8988T (cell line): ENCODE results near the gene TMEM8B.

ENCODE experiments used
- DNase-seq: peaks from one replicate; pipeline ENCODE4 v3.0.0; 2011

TMEM8B gene

DNA sequence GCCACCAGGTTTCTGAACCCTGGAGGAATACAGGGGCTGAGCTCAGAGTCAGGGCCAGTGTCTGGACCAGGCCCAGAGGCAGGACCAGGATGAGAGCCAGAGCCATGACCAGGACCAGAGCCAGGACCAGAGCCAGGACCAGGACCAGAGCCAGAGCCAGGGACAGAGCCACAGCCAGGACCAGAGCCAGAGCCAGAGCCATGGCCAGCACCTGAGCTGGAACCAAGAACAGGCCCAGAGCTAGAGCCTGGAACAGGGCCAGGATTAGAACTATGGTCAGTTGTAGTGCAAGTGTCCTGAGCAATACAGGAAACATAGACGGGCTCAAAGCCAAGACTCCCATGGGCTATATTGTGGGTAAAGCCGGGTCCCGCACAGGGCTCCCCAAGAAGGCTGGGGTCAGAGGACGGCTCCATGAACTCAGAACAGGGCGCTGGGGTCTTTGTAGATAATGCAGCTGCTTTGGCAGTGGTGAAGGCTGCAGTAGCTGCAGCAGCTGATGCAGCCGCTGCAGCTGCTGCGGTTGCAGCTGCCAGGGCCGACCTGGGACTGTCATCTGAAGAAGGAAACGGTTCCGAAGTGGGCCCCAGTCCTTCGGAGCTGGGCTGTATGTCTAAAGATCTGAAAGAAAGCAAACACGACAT lies 17.5 kb upstream of the TMEM8B start:
- no peak for DNase-seq

DNA sequence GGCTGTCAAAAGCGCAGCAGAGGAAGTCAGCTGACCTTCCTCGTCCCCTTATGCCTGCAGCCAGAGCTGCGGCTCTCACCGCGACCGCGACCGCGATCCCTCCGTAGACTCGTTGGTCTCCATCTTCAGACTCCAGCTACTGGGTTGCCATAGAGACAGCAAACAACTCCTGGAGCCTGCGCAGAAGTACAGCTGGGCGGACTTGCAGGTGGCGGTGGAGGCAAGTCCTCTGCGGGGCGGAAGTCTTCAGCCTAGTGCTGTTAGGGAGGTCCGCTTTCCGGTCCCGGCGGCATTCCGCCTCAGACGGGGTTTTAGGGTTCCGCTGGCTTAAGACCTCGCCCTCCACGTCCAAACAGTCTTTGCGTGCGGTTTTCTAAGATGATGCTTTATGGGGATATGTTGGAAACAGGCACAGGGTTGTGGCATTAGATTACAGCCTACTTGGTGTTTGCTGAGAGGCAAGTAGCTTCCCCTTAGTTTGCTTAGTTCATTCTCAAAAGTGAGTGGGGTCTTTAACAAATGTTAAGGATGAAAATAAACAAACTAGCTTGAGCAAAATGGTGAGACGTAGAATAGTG lies 16.9 kb upstream of the TMEM8B start, which contains the start of gene SPAG8:
Gene SPAG8, minus strand, starts transcription at position 238 of the 578 bp plus-strand sequence. Its CDS starts 115 bp downstream, at position 123.
- DNase-seq, result peak; percentile 94

DNA sequence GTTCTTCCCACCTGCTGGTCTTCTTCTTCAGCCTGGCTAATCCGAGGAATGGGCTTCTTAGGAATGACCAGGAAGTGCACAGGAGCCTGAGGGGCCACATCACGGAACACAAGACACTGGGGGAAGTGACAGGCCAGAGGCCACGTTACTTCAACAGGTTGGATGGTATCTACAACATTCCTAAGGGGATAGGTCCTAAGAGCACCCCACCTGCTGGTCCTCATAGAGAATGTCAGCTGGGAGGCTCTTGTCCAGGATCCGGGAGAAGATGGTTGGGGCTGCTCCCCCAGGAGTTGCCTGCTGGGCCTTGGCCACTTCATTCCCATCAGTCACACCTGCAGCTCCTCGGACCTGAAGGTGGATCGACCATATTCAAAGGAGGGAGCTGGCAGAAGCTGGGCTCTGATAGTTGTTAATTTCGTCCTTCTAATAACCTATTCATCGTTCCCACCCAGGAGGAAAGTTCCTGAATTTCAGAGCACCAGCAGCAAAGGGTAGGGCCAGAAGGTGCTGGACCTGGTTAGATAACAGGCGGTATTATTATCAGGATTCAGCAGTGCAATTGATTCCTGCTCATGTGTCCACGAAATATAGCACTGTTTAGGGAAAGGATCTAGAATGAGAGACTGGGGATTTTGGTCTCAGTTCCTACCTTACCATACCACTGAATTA lies 15.5 kb upstream of the TMEM8B start:
- DNase-seq, result peak; percentile 48

DNA sequence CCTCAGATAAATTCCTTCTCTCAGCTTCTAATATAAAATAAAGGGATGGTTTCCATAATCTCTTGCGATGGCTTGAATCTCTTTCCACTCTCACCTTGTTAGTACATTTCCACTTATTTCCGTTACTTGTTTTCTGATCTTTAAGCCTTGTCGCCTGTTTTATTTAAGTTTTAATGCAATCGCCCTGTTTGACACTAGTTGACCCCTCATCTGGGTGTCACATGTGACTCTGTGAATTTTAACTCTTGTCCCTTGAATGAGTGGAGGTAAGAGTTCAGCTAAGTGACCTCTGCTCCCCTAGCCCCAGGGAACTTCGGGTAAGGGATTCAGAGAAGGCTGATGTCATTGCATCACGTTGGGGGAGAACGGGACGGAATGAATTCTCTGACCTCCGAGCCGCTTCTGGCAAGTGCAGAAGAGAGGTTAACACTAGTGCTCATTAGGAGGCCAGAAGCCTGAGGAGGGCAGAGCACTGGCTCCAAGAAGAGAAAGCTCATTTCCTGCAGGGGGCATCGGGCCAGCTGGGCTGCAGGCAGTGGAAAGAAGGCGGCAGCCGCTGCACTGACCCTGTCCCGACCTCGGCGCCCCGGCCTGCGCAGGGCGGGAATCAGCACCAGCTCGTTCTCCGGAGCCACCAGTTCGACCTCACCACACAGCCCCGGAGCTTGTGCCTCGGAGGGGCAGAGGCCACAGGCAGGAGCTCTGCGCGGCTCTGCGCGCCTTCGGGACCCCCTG lies 14.8 kb upstream of the TMEM8B start:
- DNase-seq, result peak; percentile 33

DNA sequence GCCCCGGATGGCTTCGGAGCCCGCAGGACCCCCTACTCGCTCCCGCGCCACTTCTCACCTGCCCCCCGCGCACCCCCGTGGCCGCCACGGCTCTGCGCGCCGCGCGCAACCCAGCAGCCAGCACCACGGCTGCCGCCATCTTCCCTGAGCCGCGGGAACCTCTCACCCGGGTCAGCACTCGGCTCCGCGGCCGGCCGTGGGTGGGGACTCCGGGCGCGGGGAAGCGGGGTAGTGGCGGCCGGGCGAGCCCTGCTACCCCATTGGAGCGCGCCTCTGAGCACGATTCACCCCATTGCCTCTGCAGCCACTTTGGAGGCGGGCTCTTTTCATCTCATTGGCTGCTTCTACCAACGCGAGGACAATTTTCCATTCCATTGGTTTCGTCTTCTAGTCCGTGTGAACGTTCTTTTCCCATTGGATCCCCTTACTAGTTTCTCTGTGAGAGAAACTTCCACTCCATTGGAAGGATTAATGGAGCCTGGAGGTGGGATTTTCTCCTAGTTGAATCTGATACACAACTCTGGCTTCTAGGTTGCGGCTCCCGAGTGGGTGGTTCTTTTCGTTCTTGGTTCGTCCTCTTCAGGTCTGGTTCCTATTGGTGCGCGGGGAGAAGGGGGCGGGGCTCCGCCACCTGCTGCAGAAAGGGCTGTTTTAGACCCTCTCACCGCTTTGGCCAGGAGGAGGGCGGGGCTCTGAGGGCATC lies 14.0 kb upstream of the TMEM8B start, which contains the start of gene HINT2:
Gene HINT2, minus strand, starts transcription at position 202 of the 703 bp plus-strand sequence. Its CDS starts 63 bp downstream, at position 139.
- DNase-seq, result peak; percentile 89

DNA sequence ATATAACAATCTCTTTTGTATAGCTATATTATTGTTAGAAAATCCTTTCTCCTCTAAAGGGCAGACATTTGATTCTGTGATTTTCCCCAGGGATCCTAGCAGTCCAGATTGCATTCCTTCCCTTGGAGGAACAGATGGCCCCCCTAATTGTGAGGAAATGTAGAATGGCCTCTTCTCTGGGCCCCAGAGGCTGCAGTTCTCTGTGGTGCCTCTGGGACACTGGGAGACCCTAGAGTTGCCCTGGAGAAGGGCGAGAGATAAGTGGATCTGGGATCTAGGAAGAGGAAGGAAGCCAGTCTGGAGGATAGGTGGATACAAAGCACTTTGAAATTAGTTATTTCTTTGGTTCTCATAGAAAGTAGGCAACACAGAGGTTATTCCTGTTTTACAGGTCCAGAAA lies 12.3 kb upstream of the TMEM8B start:
- DNase-seq, result no peak

DNA sequence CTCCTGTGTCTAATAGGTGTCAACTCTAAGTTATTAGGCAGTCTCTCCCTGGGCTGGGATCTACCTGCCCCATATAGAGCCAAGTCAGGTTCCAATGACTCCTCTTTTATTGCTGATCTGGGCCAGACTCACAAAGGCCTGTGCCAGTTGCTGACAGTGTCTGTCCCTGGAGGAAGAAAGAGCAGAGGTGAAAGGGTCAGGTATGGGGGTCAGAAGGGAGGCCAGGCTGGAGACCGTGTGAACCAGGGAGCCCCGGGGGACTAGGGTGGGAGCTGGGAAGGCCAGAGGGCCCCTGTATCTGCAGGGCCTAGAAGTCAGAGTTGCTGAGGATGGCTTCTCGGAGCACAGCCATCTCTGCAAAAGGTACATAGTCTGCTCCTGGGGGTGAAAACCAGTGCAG lies 10.7 kb upstream of the TMEM8B start:
- no peak for DNase-seq

DNA sequence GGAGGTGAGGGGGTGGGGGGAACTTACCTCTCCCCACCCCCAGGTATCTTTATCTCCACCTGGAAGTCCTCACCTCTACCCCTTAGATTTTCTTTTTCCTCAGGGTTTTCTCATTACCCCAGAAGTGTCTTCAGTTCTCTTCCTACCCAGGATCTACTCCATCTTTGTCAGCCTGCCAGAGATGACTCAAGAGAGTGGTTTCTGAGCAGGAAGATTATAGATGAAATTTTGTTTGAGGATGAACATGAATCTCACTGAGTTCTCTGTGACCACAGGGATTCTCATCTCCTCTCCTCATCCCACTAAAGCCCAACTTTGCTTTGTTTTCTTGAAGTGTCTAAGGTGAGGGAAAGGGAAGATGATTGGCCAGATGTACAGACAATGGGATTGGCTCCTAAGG lies 9.0 kb upstream of the TMEM8B start:
- no peak for DNase-seq

DNA sequence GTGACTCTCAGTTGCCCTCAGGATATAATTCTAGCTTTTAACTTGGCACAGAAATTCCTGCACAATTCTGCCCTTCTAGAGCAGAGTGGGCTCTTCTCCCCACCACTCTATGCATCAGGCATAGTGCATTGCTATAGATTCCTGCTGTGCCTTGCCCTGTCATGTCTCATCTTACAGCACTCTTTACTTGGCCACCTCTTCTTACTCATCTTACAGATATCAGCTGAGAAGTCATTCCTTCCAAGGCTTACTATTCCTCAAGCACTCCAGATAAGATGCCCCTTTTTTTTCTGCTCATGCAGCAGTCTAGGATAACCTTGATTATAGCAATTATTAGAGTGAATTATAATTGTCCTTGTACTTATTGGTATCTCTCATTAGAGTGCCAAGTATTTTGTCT lies 6.1 kb upstream of the TMEM8B start:
- no peak for DNase-seq

DNA sequence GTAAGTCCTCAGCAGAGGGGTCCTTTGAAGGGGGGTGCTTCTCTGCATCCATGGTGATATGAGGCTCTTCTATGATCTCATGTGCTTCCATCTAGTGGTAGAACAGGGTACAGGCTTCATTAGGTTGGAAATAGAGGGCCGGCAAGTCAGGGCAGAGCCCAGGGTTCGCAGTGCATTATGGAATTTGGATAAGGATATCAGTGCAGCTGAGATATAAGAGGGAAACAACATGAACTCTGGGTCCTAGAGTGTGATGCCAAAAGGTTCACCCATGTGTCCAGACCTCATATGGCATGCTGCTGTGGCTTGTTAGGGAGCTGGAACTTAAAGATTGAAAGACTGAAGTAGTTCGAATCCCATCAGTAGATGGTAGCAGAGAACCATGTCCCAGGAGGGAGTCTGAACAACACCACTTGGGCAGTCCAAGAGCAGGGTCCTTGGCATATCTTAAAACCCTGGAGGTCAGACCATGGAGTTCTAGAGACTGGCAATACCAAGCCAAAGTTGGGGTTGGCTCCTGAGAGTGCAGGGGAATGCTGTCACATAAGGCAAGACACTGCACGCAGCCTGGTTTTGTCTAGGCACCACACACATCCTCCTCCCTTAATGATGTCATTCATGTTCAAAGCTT lies 2.8 kb upstream of the TMEM8B start:
- no peak for DNase-seq

DNA sequence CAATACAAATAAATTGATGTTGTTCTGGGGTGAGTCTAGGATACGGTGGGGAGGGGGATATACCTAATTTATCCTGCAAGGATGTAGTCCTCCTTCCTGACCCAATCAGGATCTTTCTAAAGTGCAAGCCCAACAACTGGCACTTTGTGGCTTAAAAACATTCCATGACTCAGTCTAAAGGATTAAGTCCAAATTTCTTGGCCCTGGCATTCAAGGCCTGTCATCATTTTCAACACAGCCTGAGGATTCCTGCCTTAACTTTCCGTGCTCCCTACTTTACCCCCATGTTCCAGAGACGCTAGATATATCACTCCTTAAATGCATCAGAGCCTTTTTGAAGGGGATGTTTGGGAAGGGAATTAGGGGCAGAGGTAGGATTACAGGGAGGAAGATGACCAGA lies 1.5 kb upstream of the TMEM8B start:
- no peak for DNase-seq

DNA sequence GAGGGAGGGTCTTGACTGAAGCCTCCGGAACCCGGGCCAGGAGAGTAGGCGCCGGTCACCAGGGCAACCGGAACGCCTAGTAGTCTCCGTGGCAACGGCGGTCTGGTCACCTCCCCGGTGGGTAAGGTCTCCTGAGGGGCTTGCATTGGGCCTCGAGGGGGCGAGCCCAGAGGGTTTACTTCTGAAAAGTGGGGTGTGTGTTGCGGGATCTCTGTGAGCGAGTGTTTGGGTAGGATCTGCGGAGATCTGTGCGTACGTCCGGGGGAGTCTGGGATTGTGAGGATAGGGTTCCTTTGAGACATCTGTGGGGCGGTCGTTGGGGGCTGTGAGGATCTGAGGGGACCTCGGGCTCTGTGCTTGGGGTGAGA lies 328 bp upstream of the TMEM8B start, which contains the start of gene FAM221B:
Gene FAM221B, minus strand, starts transcription at position 17 of the 368 bp plus-strand sequence. CDS start 2,571 bp downstream, outside the sequence.
- no peak for DNase-seq

DNA sequence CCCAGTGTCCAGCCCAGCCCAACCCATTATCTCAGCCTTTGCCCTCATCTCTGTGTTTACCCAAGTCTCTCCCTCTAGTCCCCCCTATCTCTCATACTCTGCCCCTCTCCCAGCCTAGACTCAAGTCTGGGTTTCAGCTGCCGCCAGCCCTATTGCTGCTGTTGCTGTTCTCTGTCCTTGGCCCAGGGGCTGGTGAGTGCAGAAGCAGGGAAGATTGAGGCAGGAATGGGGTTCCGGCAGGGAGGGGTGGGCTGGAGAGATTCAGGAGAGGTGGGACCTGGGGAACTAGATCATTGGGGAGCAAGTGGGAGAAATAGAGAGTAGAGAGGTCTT lies 702 bp downstream of the TMEM8B start:
- no peak for DNase-seq

DNA sequence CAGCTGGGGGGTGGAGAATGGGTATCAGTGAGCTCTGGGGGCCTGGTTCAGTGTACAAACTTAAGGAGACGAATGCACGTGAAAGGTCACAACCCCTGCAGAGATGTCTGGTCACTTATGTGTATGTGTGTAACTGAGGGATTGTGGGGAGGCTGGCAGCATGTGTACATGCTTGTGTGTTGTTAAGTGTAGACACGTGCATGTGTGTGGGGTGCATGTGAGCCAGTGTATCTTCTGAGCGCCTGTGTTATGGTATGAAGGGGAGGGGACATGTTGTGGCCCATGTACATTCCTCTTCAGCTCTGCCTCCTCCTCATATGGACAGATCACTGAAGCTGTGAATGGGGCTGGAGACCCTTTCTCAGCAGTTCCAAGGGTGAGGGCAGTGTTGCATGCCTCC lies 2.0 kb downstream of the TMEM8B start:
- no peak for DNase-seq

DNA sequence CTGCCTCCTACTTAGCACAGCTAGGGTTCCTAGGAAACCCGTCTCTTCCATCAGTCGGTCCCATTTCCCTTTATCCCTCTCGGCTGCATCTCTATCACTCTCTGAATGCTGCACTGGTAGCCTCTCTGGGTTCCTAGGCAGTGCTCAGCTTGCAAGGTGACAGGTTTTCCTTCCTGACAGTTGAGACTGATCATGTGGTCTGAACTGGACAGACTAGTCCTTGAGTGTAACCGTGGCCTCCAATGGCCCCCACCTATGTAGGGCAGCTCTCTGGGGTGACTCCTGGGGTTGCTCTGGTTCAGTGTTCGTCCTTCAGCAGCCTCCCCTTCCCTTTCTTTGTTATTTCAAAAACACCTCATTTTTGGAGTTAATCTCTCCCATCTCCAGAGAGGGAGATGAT lies 3.8 kb downstream of the TMEM8B start:
- no peak for DNase-seq

DNA sequence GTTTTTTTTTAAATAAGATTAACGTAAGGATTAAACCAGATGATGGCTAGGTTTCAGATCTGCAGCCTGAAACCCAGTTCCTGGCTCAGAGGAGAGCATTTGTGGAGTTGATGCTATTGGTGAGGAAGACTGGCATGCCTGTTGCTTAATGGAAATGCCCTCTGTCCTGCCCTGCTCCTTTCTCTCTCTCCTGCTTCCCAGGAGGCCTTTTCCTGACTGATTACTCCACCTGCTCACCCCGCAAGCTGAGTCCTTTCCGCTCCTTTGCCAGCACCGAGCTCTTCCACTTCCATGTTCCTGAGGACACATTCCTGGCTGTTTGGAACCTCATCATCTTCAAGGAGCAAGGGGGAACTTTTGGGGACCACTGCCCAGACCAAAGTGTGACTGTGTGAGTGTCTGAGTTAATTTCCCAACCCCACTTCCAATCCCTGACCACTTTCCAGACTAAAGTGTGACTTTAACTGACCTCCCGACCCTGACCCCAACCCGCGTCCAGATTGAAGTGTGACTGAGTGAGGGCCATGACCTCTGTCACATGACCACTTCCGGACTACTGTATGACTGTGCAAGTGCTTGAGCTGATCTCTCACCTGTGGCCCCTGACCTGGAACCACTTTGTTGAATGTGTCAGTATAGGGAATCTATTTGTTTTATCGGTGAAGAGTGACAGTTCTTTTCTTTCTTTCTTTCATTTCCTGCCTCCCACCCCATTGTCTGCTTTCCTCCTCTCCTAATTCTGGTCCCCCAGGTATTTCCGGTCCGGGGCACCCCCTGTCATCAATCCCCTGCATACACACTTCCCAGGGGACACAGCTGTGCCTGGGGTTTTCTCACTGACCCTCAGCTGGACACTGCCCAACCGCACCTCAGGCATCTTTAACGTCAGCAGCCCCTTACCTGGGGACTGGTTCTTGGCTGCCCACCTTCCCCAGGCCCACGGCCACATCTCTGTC lies 5.5 kb downstream of the TMEM8B start:
- no peak for DNase-seq

DNA sequence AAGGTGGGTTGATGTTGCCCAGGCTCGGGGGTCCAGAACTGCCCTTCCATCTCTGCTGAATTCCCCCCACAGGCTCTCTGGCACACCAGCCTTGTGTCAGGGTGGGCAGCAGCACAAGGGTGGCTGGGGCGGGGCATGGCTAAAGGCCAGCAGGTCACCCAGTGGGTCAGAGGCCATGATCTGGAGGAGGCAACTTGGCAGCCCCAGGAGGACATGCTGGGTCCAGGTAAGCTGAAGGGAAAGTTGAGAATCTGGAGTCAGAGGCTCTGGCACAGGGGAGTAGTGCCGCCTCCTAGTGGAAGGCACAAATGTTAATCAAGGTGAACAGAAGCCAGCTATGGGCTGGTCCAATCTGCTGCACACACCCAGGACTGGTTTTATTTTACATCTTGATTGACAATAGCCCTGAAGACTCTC lies 6.2 kb downstream of the TMEM8B start:
- peak; percentile 51 for DNase-seq

DNA sequence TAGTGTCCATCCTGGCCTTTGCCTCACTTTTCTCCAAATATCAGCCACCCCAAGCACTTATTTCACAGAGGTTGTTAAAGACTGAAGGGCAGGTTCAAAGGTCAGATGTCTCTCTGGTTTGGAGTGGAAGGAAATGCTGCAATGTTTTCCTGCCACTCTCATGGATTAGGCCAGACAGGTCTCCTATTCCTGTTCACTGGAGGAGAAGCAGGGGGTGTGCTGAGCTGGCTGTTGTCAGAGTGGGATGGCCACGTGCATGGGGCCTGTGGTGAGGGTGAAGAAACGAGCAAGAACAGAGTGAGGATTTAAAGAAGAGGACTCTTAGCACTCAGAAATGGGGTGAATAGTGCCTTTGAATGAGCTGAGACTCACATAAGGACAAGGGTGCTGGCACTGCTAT lies 6.7 kb downstream of the TMEM8B start:
- no peak for DNase-seq

DNA sequence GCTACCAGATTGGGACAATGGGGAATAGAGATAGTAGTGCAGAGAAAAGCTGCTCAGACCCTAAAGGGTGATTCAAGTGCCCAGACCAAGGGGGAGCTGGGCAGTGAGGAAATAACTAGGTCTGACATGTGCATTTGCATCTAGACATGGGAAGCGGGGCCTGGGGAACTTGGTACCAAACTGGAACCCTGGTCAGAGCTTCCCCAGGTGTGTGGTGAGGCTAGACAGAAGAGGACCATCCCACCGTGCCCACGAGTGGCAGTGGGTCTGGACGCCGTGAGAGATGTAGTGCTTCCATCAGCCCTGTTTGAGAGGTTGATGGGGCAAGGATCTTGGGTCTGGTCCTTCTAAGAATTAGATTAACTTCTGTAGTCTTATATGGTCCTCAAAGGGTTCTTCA lies 7.6 kb downstream of the TMEM8B start:
- no peak for DNase-seq

DNA sequence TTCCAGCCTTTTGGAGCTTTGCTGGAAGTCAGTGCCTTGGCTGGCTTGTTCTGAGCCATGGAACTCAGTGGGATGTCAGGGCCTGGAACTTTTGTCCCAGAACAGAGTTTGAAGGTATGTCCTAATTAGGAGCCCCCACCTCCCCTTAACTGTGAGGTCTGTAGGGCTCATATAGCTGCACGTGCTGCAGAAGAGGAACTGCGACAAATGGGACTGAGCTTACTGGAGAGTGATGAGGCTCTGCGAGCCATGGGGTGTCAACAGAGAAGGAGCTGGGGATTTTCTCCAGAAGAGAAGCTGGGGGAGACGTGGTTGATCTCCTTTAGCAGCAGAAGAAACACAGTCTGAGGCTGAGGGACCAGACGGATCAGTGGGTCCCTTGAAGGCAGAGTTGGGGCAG lies 10.9 kb downstream of the TMEM8B start:
- no peak for DNase-seq
